Body of pancreas (tissue), 4 donors: ENCODE measurements around the gene SLC1A2. TPM values are rescaled to one million over a fixed set of nuclear protein-coding genes. Genes with fewer than 3 reads are reported as not detected.

Experiments
- ATAC-seq: fragments of 150-250 bp; one replicate; pipeline ENCODE4 v1.9.1; 2016
- DNase-seq, 4 donors: peaks; one replicate each; pipeline ENCODE4 v3.0.0-alpha.2; 2019
- H3K27ac ChIP-seq, 4 donors: fragments of 200-600 bp; sonication (generic); 1 replicate in 3 of 4; 2 replicates in 1 of 4; pipeline versions ENCODE4 v1.5.1 to v1.6.1; 2016 to 2019; ENCODE audit warnings: mild to moderate bottlenecking in 1 of 4, mixed read lengths in 1 of 4, moderate library complexity in 1 of 4
- H3K27me3 ChIP-seq, 2 donors: fragments of 200-600 bp; sonication (generic); one replicate each; pipeline ENCODE4 v1.6.0; 2016; ENCODE audit warnings: mild to moderate bottlenecking in 1 of 2
- H3K36me3 ChIP-seq, 2 donors: fragments of 200-600 bp; sonication (generic); replicated peaks in 1 of 2; 2 replicates each; pipeline ENCODE4 v1.5.1; 2016; ENCODE audit warnings: low read depth in 2 of 2; ENCODE audit not compliant: insufficient read depth in 1 of 2
- H3K4me1 ChIP-seq: fragments of 200-600 bp; sonication (generic); one replicate; pipeline ENCODE4 v1.6.0; 2016
- H3K4me3 ChIP-seq, 2 donors: fragments of 200-600 bp; sonication (generic); 1 replicate in 1 of 2; 2 replicates in 1 of 2; pipeline ENCODE4 v1.5.1; 2016 to 2019
- H3K9me3 ChIP-seq, 3 donors: fragments of 200-600 bp; sonication (generic); 1 replicate in 2 of 3; 2 replicates in 1 of 3; pipeline ENCODE4 v1.5.1; 2016
- CTCF ChIP-seq, 7 experiments: fragments of 450-650 bp in 4 of 7; fragments of 200-600 bp in 3 of 7; sonication (generic) in 3 of 7; IDR thresholded peaks; one replicate each; pipeline ENCODE4 v1.5.1; 2016 to 2019; ENCODE audit warnings: antibody characterized with exemption in 7 of 7
- POLR2A ChIP-seq, 3 donors: fragments of 450-650 bp; IDR thresholded peaks; one replicate each; pipeline ENCODE4 v1.6.1; 2016; ENCODE audit warnings: antibody characterized with exemption in 3 of 3, mild to moderate bottlenecking in 2 of 3
- WGBS, 2 donors: methylation state at CpG; one replicate each; pipeline ENCODE4 v1.1.5; 2017; 5-methylcytosine and 5-hydroxymethylcytosine counted together
- intact Hi-C: fragments of 100-400 bp; cut with DNase I; formaldehyde crosslinking; loops from one replicate; pipeline ENCODE4 v1.15.1; 2023
- total RNA-seq, 2 donors: library from RNA; depleted of rRNA; stranded (reverse); fragments of >200 nt; gene quantifications; one replicate each; pipeline ENCODE4 v1.1.0, GENCODE V29; 2016

Gene SLC1A2
- total RNA-seq, 2 donors from 2014 or later = 23.1 to 73.7 TPM

- intact Hi-C loops = no loop called here
- H3K27ac ChIP-seq = peak overlapping the region; percentile 76 to 87 (median 82)
- WGBS, 2 donors = 10 to 12% methylated on average over 13 of the region's 13 CpGs
- ATAC-seq (peak; percentile 57), DNase-seq (peak; percentile 78 to 88 (median 80))
- H3K27me3 ChIP-seq = no peaks in the 10 kb centered on the region
- H3K4me3 ChIP-seq = no peak overlapping the region
- peak; percentile 73 to 94 (median 90) for TF ChIP-seq CTCF (IDR thresholded peaks at IDR 0.05)
- no peak for TF ChIP-seq POLR2A (IDR thresholded peaks at IDR 0.05)
- peaks cover 63% of the 10 kb centered on the region for H3K4me1 ChIP-seq
- H3K36me3 ChIP-seq = no peaks in the 10 kb centered on the region
- H3K9me3 ChIP-seq = no peaks in the 10 kb centered on the region
These were observed 27.3 kb downstream of the SLC1A2 start for GRCh38 chr11:35391922-35392688.

- intact Hi-C loops = no loop called here
- ATAC-seq = peak; percentile 73
- Histone ChIP-seq H3K36me3 (no peaks in the 10 kb centered on the region), H3K27me3 (no peaks in the 10 kb centered on the region), H3K4me3 (no peak overlapping the region), H3K27ac (peak overlapping the region; percentile 76 to 87 (median 82)), H3K9me3 (no peaks in the 10 kb centered on the region), H3K4me1 (peaks cover 70% of the 10 kb centered on the region)
- WGBS, 2 donors = 40 to 46% methylated on average over 13 of the region's 13 CpGs
- TF ChIP-seq CTCF (IDR thresholded peaks at IDR 0.05) (no peak), POLR2A (IDR thresholded peaks at IDR 0.05) (no peak)
- peak; percentile 35 to 83 (median 67) for DNase-seq
These were observed 28.3 kb downstream of the SLC1A2 start for GRCh38 chr11:35390737-35391682.

- Histone ChIP-seq H3K4me1 (peaks cover 70% of the 10 kb centered on the region), H3K36me3 (no peaks in the 10 kb centered on the region), H3K4me3 (no peak overlapping the region), H3K27me3 (no peaks in the 10 kb centered on the region), H3K27ac (peak overlapping the region; percentile 40 to 83 (median 79)), H3K9me3 (no peaks in the 10 kb centered on the region)
- 24 to 28% methylated on average over 6 of the region's 6 CpGs for WGBS, 2 donors
- DNase-seq = peak in 2 of 4 donors; percentile 25 to 49
- ATAC-seq = peak; percentile 61
- peak in 1 of 7 experiments; percentile 8 for TF ChIP-seq CTCF (IDR thresholded peaks at IDR 0.05)
- TF ChIP-seq POLR2A (IDR thresholded peaks at IDR 0.05) = no peak
- intact Hi-C loops = no loop called here
These were observed 29.4 kb downstream of the SLC1A2 start for GRCh38 chr11:35389897-35390465.

GRCh38 chr11:35389112-35389511, 30.2 kb downstream of the SLC1A2 start:
- TF ChIP-seq POLR2A (IDR thresholded peaks at IDR 0.05) (no peak), CTCF (IDR thresholded peaks at IDR 0.05) (no peak)
- Histone ChIP-seq H3K27me3 (no peaks in the 10 kb centered on the region), H3K9me3 (no peaks in the 10 kb centered on the region), H3K36me3 (no peaks in the 10 kb centered on the region), H3K4me1 (peaks cover 70% of the 10 kb centered on the region), H3K27ac (peak overlapping the region; percentile 12 to 83 (median 79)), H3K4me3 (no peak overlapping the region)
- ATAC-seq (peak; percentile 63), DNase-seq (peak; percentile 54 to 78 (median 72))
- 17 to 21% methylated on average over 1 of the region's 1 CpG for WGBS, 2 donors
- intact Hi-C loops = no loop called here
